Neural progenitor cell (in vitro differentiated cells): ENCODE measurements around the gene DEXI. TPM values are rescaled to one million over a fixed set of nuclear protein-coding genes. Genes with fewer than 3 reads are reported as not detected.

Source experiments
- DNase-seq: peaks from one replicate; pipeline ENCODE4 v3.0.0-alpha.2; 2016; ENCODE audit warnings: low spot score
- H2AFZ ChIP-seq: fragments of 200-600 bp; sonication (generic); replicated peaks from 2 replicates; pipeline ENCODE4 v1.6.1; 2016; ENCODE audit warnings: antibody characterized with exemption
- H3F3A ChIP-seq: fragments of 200-600 bp; sonication (generic); 2 replicates; pipeline ENCODE4 v1.6.1; 2016; ENCODE audit warnings: antibody characterized with exemption, low read depth
- H3K27ac ChIP-seq: fragments of 200-600 bp; sonication (generic); 2 replicates; pipeline ENCODE4 v1.5.1; 2016; ENCODE audit warnings: mild to moderate bottlenecking
- H3K27me3 ChIP-seq: fragments of 200-600 bp; sonication (generic); 2 replicates; pipeline ENCODE4 v1.6.1; 2016; ENCODE audit warnings: mild to moderate bottlenecking, moderate library complexity
- H3K36me3 ChIP-seq: fragments of 200-600 bp; sonication (generic); 2 replicates; pipeline ENCODE4 v1.5.1; 2016
- H3K4me1 ChIP-seq: fragments of 200-600 bp; sonication (generic); 2 replicates; pipeline ENCODE4 v1.6.1; 2016; ENCODE audit warnings: mixed run types
- H3K4me2 ChIP-seq: fragments of 200-600 bp; sonication (generic); 2 replicates; pipeline ENCODE4 v1.6.1; 2016
- H3K4me3 ChIP-seq: fragments of 200-600 bp; sonication (generic); 2 replicates; pipeline ENCODE4 v1.5.1; 2016
- H3K79me2 ChIP-seq: fragments of 200-600 bp; sonication (generic); 2 replicates; pipeline ENCODE4 v1.6.1; 2016; ENCODE audit warnings: low read depth
- H3K9ac ChIP-seq: fragments of 200-600 bp; sonication (generic); 2 replicates; pipeline ENCODE4 v1.6.1; 2016
- H3K9me3 ChIP-seq: fragments of 200-600 bp; sonication (generic); 2 replicates; pipeline ENCODE4 v1.5.1; 2016; ENCODE audit warnings: low read depth
- H4K20me1 ChIP-seq: fragments of 200-600 bp; sonication (generic); 2 replicates; pipeline ENCODE4 v1.6.1; 2016; ENCODE audit warnings: low read depth
- H3K27ac Mint-ChIP-seq: 3 replicates; pipeline ENCODE4 v1.8.0; 2021; ENCODE audit warnings: mixed read lengths
- H3K27me3 Mint-ChIP-seq: 2 replicates; pipeline ENCODE4 v1.8.0; 2022; ENCODE audit warnings: low read depth, mild to moderate bottlenecking, inconsistent platforms, moderate library complexity, mixed read lengths; ENCODE audit not compliant: insufficient read depth
- H3K36me3 Mint-ChIP-seq: 3 replicates; pipeline ENCODE4 v1.8.0; 2021; ENCODE audit warnings: mixed read lengths
- H3K4me1 Mint-ChIP-seq: 3 replicates; pipeline ENCODE4 v1.8.0; 2021; ENCODE audit warnings: mixed read lengths
- H3K4me3 Mint-ChIP-seq: 3 replicates; pipeline ENCODE4 v1.8.0; 2021; ENCODE audit warnings: mild to moderate bottlenecking, moderate library complexity, mixed read lengths
- H3K9me3 Mint-ChIP-seq: 3 replicates; pipeline ENCODE4 v1.8.0; 2020; ENCODE audit warnings: mixed read lengths
- CTCF ChIP-seq: fragments of 200-600 bp; sonication (generic); IDR thresholded peaks from 2 replicates; pipeline ENCODE4 v1.5.1; 2017; ENCODE audit warnings: antibody characterized with exemption, mild to moderate bottlenecking
- EZH2 ChIP-seq: fragments of 200-600 bp; sonication (generic); IDR thresholded peaks from 2 replicates; pipeline ENCODE4 v1.6.1; 2017; ENCODE audit warnings: antibody characterized with exemption, mild to moderate bottlenecking, moderate library complexity
- EZH2phosphoT487 ChIP-seq: fragments of 200-600 bp; sonication (generic); IDR thresholded peaks from 2 replicates; pipeline ENCODE4 v1.6.1; 2017; ENCODE audit warnings: antibody characterized with exemption
- total RNA-seq: library from RNA; depleted of rRNA; stranded (reverse); fragments of >200 nt; gene quantifications from 2 replicates; pipeline ENCODE4 v1.2.3, GENCODE V29; 2015; ENCODE audit warnings: low replicate concordance

The DEXI gene
- total RNA-seq, 1 donor from 2014 or later = 16.4 TPM

GRCh38 chr16:10939649-10940234, 2.5 kb downstream of the DEXI start:
- no peak for DNase-seq
- peaks cover 67% of the 10 kb centered on the region for H4K20me1 ChIP-seq
- no peak overlapping the region for H3K27ac ChIP-seq
- peaks cover 14% of the 10 kb centered on the region for H3K4me1 ChIP-seq
- H3K36me3 ChIP-seq = no peaks in the 10 kb centered on the region
- Mint-ChIP-seq H3K27ac (no peak overlapping the region), H3K9me3 (no peaks in the 10 kb centered on the region), H3K27me3 (no peaks in the 10 kb centered on the region), H3K4me1 (peaks cover 34% of the 10 kb centered on the region), H3K36me3 (no peaks in the 10 kb centered on the region), H3K4me3 (peak overlapping the region; percentile 95)
- peaks cover 16% of the 10 kb centered on the region for H3K27me3 ChIP-seq
- peak overlapping the region; percentile 84 for H3K4me2 ChIP-seq
- no peak for TF ChIP-seq EZH2
- no peak for TF ChIP-seq CTCF
- no peak for TF ChIP-seq EZH2phosphoT487
- peaks cover 27% of the 10 kb centered on the region for H3K79me2 ChIP-seq
- H3F3A ChIP-seq = peaks cover 10% of the 10 kb centered on the region
- peak overlapping the region; percentile 76 for H3K4me3 ChIP-seq
- H3K9me3 ChIP-seq = no peaks in the 10 kb centered on the region
- no peak overlapping the region for H3K9ac ChIP-seq
- no peak overlapping the region for H2AFZ ChIP-seq

- Histone ChIP-seq H3K9me3 (no peaks in the 10 kb centered on the region), H3K4me3 (no peak overlapping the region), H3K27ac (no peak overlapping the region), H3K79me2 (peaks cover 27% of the 10 kb centered on the region), H3K4me2 (no peak overlapping the region), H3F3A (peaks cover 10% of the 10 kb centered on the region), H3K27me3 (peaks cover 16% of the 10 kb centered on the region), H2AFZ (no peak overlapping the region), H4K20me1 (peaks cover 72% of the 10 kb centered on the region), H3K9ac (no peak overlapping the region), H3K36me3 (no peaks in the 10 kb centered on the region), H3K4me1 (peaks cover 14% of the 10 kb centered on the region)
- Mint-ChIP-seq H3K4me3 (peak overlapping the region; percentile 28), H3K4me1 (peaks cover 34% of the 10 kb centered on the region), H3K36me3 (no peaks in the 10 kb centered on the region), H3K27ac (no peak overlapping the region), H3K9me3 (no peaks in the 10 kb centered on the region), H3K27me3 (no peaks in the 10 kb centered on the region)
- DNase-seq = no peak
- no peak for TF ChIP-seq EZH2
- no peak for TF ChIP-seq EZH2phosphoT487
- no peak for TF ChIP-seq CTCF
Observed at GRCh38 chr16:10938796-10939648, 3.2 kb downstream of the DEXI start.

- Histone ChIP-seq H2AFZ (no peak overlapping the region), H3K27me3 (peaks cover 13% of the 10 kb centered on the region), H3F3A (peaks cover 6% of the 10 kb centered on the region), H3K79me2 (peaks cover 27% of the 10 kb centered on the region), H4K20me1 (peaks cover 72% of the 10 kb centered on the region), H3K36me3 (no peaks in the 10 kb centered on the region), H3K9me3 (no peaks in the 10 kb centered on the region), H3K4me1 (peaks cover 14% of the 10 kb centered on the region), H3K4me3 (no peak overlapping the region), H3K4me2 (no peak overlapping the region), H3K9ac (no peak overlapping the region), H3K27ac (no peak overlapping the region)
- H3K4me1 Mint-ChIP-seq = peaks cover 30% of the 10 kb centered on the region
- no peak overlapping the region for H3K4me3 Mint-ChIP-seq
- H3K9me3 Mint-ChIP-seq = no peaks in the 10 kb centered on the region
- DNase-seq = no peak
- peaks cover 2% of the 10 kb centered on the region for H3K36me3 Mint-ChIP-seq
- TF ChIP-seq EZH2 = no peak
- no peak for TF ChIP-seq EZH2phosphoT487
- TF ChIP-seq CTCF = no peak
- no peaks in the 10 kb centered on the region for H3K27me3 Mint-ChIP-seq
- no peak overlapping the region for H3K27ac Mint-ChIP-seq
Observed at GRCh38 chr16:10938321-10938720, 3.9 kb downstream of the DEXI start.
